Activated CD8-positive, alpha-beta T cell treated with anti-CD3 and anti-CD28 coated beads for 36 hours (primary cell): ENCODE data around the gene SELL. TPM values are rescaled to one million over a fixed set of nuclear protein-coding genes. Genes with fewer than 3 reads are reported as not detected.
"Not testable (repeated sequence)": the region's sequence is repeated elsewhere in the genome, so short reads cannot be mapped to it uniquely, and the experiment has no call there.

Source experiments
- ATAC-seq: fragments of 200-7000 bp; cut with Tn5 transposase; one replicate; pipeline ENCODE4 v1.10.0; 2021; ENCODE audit warnings: mild to moderate bottlenecking, moderate library complexity
- CTCF ChIA-PET: fragments of 350-600 bp; sonication (Branson Sonifier 250); formaldehyde crosslinking; loops from one replicate; lab custom pipeline; 2021; ENCODE audit warnings: antibody characterized with exemption; lab: Charles Lee
- POLR2A ChIA-PET: fragments of 350-600 bp; sonication (Branson Sonifier 250); formaldehyde crosslinking; loops from one replicate; lab custom pipeline; 2021; ENCODE audit warnings: antibody characterized with exemption; lab: Charles Lee
- DNase-seq: peaks from one replicate; pipeline ENCODE4 v3.0.0-alpha.2; 2020
- H3K27ac Mint-ChIP-seq: one replicate; pipeline ENCODE4 v1.8.0; 2021; ENCODE audit warnings: mild to moderate bottlenecking, mixed read lengths
- H3K27me3 Mint-ChIP-seq: one replicate; pipeline ENCODE4 v1.8.0; 2021; ENCODE audit warnings: mixed read lengths
- H3K36me3 Mint-ChIP-seq: one replicate; pipeline ENCODE4 v1.8.0; 2021; ENCODE audit warnings: low read depth, mixed read lengths
- H3K4me1 Mint-ChIP-seq: one replicate; pipeline ENCODE4 v1.8.0; 2021; ENCODE audit warnings: low read depth, mixed read lengths
- H3K4me3 Mint-ChIP-seq: one replicate; pipeline ENCODE4 v1.8.0; 2021; ENCODE audit warnings: mild to moderate bottlenecking, moderate library complexity, mixed read lengths
- H3K9me3 Mint-ChIP-seq: one replicate; pipeline ENCODE4 v1.8.0; 2021; ENCODE audit warnings: mixed read lengths
- intact Hi-C: fragments of 100-400 bp; cut with micrococcal nuclease; formaldehyde crosslinking; loops from one replicate; pipeline ENCODE4 v1.10.0; 2022
- total RNA-seq, 2 experiments: library from RNA; stranded (reverse); gene quantifications; one replicate each; pipeline ENCODE4 v1.2.3, GENCODE V29; 2021
- TF ChIP-seq, protein P1 (sequence below): fragments of 200-600 bp; IDR thresholded peaks from one replicate; pipeline ENCODE4 v1.8.0; 2022; ENCODE audit warnings: antibody characterized with exemption, mild to moderate bottlenecking

SELL gene
- total RNA-seq, 2 experiments from 2014 or later: 105 to 110 TPM

DNA sequence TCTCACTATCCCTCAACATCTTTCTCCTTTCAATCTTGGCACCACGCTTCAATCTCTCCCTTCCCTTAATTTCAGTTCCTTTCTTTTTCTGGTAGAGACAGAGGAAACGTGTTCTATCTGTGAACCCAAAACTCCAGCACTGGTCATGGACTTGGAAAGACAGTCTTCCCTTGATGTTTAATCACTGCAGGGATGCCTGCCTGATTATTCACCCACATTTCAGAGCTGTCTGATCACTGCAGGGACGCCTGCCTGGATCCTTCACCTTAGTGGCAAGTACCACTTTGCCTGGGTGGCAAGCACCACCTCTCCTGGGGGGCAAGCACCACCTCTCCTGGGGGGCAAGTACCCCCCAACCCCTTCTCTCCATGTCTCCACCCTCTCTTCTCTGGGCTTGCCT is 27.8 kb downstream of the SELL start:
- peaks cover 4% of the 10 kb centered on the region for H3K36me3 Mint-ChIP-seq
- POLR2A ChIA-PET: interaction anchor here (0.6 to 3.5 kb wide), 4 partner anchors 8 to 46 kb away, joined by 3 to 19 read pairs (median 3); no protein-coding TSS in a partner anchor
- DNase-seq: no peak

DNA sequence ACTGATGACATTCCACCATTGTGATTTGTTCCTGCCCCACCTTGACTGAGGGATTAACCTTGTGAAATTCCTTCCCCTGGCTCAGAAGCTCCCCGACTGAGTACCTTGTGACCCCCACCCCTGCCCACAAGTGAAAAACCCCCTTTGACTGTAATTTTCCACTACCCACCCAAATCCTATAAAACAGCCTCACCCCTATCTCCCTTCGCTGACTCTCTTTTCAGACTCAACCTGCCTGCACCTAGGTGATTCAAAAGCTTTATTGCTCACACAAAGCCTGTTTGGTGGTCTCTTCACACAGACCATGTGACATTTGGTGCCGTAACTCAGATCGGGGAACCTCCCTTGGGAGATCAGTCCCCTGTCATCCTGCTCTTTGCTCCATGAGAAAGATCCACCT is 28.3 kb downstream of the SELL start:
- H3K9me3 Mint-ChIP-seq, intact Hi-C loops, H3K27ac Mint-ChIP-seq, ATAC-seq, DNase-seq, H3K36me3 Mint-ChIP-seq, H3K27me3 Mint-ChIP-seq, H3K4me3 Mint-ChIP-seq: not testable (repeated sequence)
- peaks cover 37% of the 10 kb centered on the region for H3K4me1 Mint-ChIP-seq
- ChIA-PET POLR2A (interaction anchor here (0.6 to 3.5 kb wide), 5 partner anchors 8 to 46 kb away, joined by 3 to 19 read pairs (median 3); no protein-coding TSS in a partner anchor), CTCF (interaction anchor here (1.0 to 4.7 kb wide), 5 partner anchors 8 to 97 kb away, joined by 4 to 24 read pairs (median 21); partner anchors contain the start of gene F5)

More for the DNA sequence above, 27.8 kb downstream of the SELL start:
- CTCF ChIA-PET: interaction anchor here (2.8 kb wide), 1 partner anchor 82 kb away, joined by 21 read pairs; no protein-coding TSS in a partner anchor
- H3K27ac Mint-ChIP-seq: no peak overlapping the region
- TF ChIP-seq, protein P1, sequence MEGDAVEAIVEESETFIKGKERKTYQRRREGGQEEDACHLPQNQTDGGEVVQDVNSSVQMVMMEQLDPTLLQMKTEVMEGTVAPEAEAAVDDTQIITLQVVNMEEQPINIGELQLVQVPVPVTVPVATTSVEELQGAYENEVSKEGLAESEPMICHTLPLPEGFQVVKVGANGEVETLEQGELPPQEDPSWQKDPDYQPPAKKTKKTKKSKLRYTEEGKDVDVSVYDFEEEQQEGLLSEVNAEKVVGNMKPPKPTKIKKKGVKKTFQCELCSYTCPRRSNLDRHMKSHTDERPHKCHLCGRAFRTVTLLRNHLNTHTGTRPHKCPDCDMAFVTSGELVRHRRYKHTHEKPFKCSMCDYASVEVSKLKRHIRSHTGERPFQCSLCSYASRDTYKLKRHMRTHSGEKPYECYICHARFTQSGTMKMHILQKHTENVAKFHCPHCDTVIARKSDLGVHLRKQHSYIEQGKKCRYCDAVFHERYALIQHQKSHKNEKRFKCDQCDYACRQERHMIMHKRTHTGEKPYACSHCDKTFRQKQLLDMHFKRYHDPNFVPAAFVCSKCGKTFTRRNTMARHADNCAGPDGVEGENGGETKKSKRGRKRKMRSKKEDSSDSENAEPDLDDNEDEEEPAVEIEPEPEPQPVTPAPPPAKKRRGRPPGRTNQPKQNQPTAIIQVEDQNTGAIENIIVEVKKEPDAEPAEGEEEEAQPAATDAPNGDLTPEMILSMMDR: no peak
- intact Hi-C loops: no loop called here
- peaks cover 35% of the 10 kb centered on the region for H3K4me1 Mint-ChIP-seq
- H3K27me3 Mint-ChIP-seq: no peaks in the 10 kb centered on the region
- H3K4me3 Mint-ChIP-seq: no peak overlapping the region
- no peaks in the 10 kb centered on the region for H3K9me3 Mint-ChIP-seq
- no peak for ATAC-seq

DNA sequence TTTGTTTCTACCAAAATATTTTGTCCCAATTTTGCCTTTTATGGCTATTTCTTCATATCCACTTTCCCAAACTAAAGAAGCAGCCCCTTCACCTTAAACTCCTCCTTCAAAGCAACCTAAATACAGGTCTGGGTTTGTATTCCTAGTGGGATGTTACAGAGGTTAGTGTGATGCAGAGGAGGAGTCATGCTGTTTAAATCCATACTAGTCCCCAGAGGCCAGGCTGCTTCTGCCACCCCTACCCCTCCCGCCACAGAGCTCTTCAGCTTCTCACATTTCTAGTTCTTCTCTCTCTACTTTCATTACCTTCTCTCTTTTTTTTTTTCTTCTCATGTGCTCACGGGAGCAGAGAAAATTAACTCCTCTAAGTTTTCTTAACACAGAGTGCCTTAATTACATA is 29.3 kb downstream of the SELL start:
- no peaks in the 10 kb centered on the region for H3K27me3 Mint-ChIP-seq
- H3K4me3 Mint-ChIP-seq: peak overlapping the region; percentile 41

DNA sequence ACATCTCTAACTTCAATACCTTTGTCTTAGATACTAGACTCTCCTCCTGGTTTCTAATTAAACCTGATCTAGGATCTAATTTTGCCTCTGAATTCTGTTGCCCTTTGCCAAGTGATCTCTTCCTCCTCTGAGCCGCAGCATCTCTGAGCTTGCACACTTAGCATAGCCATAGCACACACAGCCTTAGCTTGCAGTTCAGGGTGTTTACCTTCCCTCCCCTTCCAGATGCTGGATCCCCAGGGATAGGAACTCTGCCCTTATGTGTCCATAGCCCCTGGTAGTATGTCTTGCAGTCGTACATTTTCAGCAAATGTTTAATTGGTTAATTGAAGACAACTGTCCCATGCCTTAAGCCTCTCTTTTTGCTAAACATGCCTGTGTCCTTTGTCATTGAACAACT is 30.3 kb downstream of the SELL start:
- Mint-ChIP-seq H3K27ac (peak overlapping the region; percentile 92), H3K9me3 (no peaks in the 10 kb centered on the region), H3K27me3 (no peaks in the 10 kb centered on the region), H3K4me3 (peak overlapping the region; percentile 48), H3K4me1 (peaks cover 53% of the 10 kb centered on the region), H3K36me3 (no peaks in the 10 kb centered on the region)
- DNase-seq: no peak
- CTCF ChIA-PET: interaction anchor here (0.9 to 4.7 kb wide), 8 partner anchors 10 to 95 kb away, joined by 3 to 24 read pairs (median 7); partner anchors contain the start of gene F5
- TF ChIP-seq, protein P1: no peak
- ATAC-seq: peak; percentile 5
- intact Hi-C loops: loop anchor here (2.0 kb wide), 1 partner anchor 14 kb away; no protein-coding TSS in a partner anchor
- POLR2A ChIA-PET: interaction anchor here (0.8 to 3.5 kb wide), 4 partner anchors 9 to 47 kb away, joined by 3 to 19 read pairs (median 8); no protein-coding TSS in a partner anchor

More for the DNA sequence above, 29.3 kb downstream of the SELL start:
- TF ChIP-seq, protein P1: no peak
- ChIA-PET POLR2A (interaction anchor here (0.9 to 3.5 kb wide), 5 partner anchors 8 to 25 kb away, joined by 3 to 19 read pairs (median 4); no protein-coding TSS in a partner anchor), CTCF (interaction anchor here (1.0 to 4.7 kb wide), 9 partner anchors 9 to 1243 kb away, joined by 4 to 24 read pairs (median 7); partner anchors contain the start of gene F5)
- intact Hi-C loops: no loop called here
- Mint-ChIP-seq H3K36me3 (no peaks in the 10 kb centered on the region), H3K4me1 (peaks cover 44% of the 10 kb centered on the region), H3K27ac (peak overlapping the region; percentile 92), H3K9me3 (no peaks in the 10 kb centered on the region)
- ATAC-seq (no peak), DNase-seq (no peak)

DNA sequence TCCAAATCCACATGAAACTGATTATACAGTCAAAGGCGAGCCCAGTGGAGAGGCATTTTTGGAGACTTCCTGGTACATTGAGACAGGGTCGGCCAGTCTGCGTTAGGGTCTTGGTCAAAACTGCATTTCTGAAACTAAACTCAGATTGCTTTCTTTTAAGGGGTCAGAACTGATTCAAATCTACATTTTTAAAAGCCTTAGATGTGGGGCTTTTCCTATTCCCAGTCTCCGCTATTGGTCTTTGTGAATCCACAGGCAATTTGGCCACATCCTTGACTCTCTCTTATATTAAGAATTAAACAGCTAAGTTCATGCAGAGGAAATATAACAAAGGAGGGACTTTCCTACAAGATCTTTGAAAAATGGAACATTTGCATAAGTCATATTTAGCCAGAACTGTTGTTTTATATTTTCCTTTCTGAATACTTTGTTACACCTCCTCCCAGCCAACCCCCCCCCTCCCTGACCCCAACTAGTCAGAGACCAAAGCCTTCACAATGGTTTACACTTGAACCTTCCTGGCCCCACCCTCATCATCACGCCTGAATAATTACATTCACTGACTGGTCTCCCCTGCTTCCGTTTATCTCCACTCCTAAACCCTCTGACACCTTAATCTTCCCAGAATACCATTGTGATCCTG is 30.9 kb downstream of the SELL start:
- peak; percentile 83 for DNase-seq
- Mint-ChIP-seq H3K4me3 (peak overlapping the region; percentile 48), H3K4me1 (peaks cover 59% of the 10 kb centered on the region), H3K27ac (peak overlapping the region; percentile 92), H3K27me3 (no peaks in the 10 kb centered on the region), H3K36me3 (no peaks in the 10 kb centered on the region), H3K9me3 (no peaks in the 10 kb centered on the region)
- TF ChIP-seq, protein P1: no peak
- CTCF ChIA-PET: interaction anchor here (1.2 to 4.7 kb wide), 8 partner anchors 10 to 79 kb away, joined by 3 to 24 read pairs (median 4); no protein-coding TSS in a partner anchor
- POLR2A ChIA-PET: interaction anchor here (0.8 to 3.5 kb wide), 3 partner anchors 10 to 46 kb away, joined by 3 to 19 read pairs (median 12); no protein-coding TSS in a partner anchor
- peak; percentile 85 for ATAC-seq
- intact Hi-C loops: loop anchor here (2.0 kb wide), 1 partner anchor 14 kb away; no protein-coding TSS in a partner anchor
